ENCODE data around the gene CACNA1S.

DNA sequence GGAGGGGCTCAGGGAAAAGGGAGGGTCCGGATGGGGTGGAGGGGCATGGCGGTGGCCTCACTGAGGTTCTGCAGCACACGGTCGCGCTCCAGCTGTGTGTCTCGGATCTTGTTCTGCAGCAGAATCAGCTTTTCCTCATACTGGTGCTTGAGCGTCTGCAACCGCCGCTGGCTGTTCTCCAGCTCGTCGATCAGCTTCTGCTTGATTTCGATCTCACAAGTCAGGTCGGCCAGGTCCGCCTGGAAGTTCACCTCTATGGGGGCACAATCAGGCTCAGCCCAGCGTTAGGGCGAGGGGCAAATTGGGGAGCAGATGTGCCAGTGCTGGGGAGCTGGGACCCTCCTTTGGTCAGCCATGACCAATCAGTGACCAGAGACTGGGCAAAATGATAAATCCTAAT lies 113.9 kb downstream of the CACNA1S start:
- no peak for TF ChIP-seq EZH2 (IDR thresholded peaks at IDR 0.05; ENCODE audit: borderline replicate concordance, insufficient read depth, low read depth, low read length, poor library complexity, severe bottlenecking)
- TF ChIP-seq, protein P1, sequence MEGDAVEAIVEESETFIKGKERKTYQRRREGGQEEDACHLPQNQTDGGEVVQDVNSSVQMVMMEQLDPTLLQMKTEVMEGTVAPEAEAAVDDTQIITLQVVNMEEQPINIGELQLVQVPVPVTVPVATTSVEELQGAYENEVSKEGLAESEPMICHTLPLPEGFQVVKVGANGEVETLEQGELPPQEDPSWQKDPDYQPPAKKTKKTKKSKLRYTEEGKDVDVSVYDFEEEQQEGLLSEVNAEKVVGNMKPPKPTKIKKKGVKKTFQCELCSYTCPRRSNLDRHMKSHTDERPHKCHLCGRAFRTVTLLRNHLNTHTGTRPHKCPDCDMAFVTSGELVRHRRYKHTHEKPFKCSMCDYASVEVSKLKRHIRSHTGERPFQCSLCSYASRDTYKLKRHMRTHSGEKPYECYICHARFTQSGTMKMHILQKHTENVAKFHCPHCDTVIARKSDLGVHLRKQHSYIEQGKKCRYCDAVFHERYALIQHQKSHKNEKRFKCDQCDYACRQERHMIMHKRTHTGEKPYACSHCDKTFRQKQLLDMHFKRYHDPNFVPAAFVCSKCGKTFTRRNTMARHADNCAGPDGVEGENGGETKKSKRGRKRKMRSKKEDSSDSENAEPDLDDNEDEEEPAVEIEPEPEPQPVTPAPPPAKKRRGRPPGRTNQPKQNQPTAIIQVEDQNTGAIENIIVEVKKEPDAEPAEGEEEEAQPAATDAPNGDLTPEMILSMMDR (IDR thresholded peaks at IDR 0.05), result no peak

Data from B cell (primary cell).